Mononuclear cell (primary cell): ENCODE data around the gene SELENOI. TPM values are rescaled to one million over a fixed set of nuclear protein-coding genes. Genes with fewer than 3 reads are reported as not detected.
A peak's percentile ranks its signal among the peaks of the same experiment; 100 is the strongest.
"Not testable (repeated sequence)": the region's sequence is repeated elsewhere in the genome, so short reads cannot be mapped to it uniquely, and the experiment has no call there.

ENCODE experiments used
- H3K27me3 ChIP-seq: 2 replicates; pipeline ENCODE4 v1.6.0; 2011; ENCODE audit warnings: low read length, control low read depth; ENCODE audit not compliant: insufficient read depth
- H3K4me1 ChIP-seq: 2 replicates; pipeline ENCODE4 v1.5.1; 2011; ENCODE audit warnings: mild to moderate bottlenecking, low read length, control low read depth; ENCODE audit not compliant: insufficient read depth
- H3K4me3 ChIP-seq: 2 replicates; pipeline ENCODE4 v1.5.1; 2011; ENCODE audit warnings: mild to moderate bottlenecking, low read length, moderate library complexity
- H3K9me3 ChIP-seq: 2 replicates; pipeline ENCODE4 v1.5.1; 2011; ENCODE audit warnings: low read depth, mild to moderate bottlenecking, control low read depth, low read length
- total RNA-seq: library from RNA; depleted of rRNA; stranded (reverse); fragments of >200 nt; gene quantifications from one replicate; pipeline ENCODE4 v1.2.3, GENCODE V29; 2012

The SELENOI gene
- total RNA-seq, 1 donor = 27.3 TPM

GRCh38 chr2:26337298-26337697 is 8.6 kb upstream of the SELENOI start:
- Histone ChIP-seq H3K4me3 (no peak overlapping the region), H3K9me3 (no peaks in the 10 kb centered on the region), H3K27me3 (no peaks in the 10 kb centered on the region), H3K4me1 (no peaks in the 10 kb centered on the region)

- Histone ChIP-seq H3K27me3 (no peaks in the 10 kb centered on the region), H3K4me3 (no peak overlapping the region), H3K9me3 (no peaks in the 10 kb centered on the region), H3K4me1 (peaks cover 14% of the 10 kb centered on the region)
Observed at GRCh38 chr2:26340831-26341230, 5.1 kb upstream of the SELENOI start.

GRCh38 chr2:26344581-26345282 is 1.2 kb upstream of the SELENOI start:
- Histone ChIP-seq H3K4me1 (peaks cover 28% of the 10 kb centered on the region), H3K9me3 (no peaks in the 10 kb centered on the region), H3K4me3 (peak overlapping the region; percentile 70), H3K27me3 (no peaks in the 10 kb centered on the region)

- Histone ChIP-seq H3K27me3 (no peaks in the 10 kb centered on the region), H3K9me3 (no peaks in the 10 kb centered on the region), H3K4me3 (peak overlapping the region; percentile 70), H3K4me1 (peaks cover 28% of the 10 kb centered on the region)
Observed at GRCh38 chr2:26345283-26345544, 729 bp upstream of the SELENOI start.

GRCh38 chr2:26346454-26347053 is 611 bp downstream of the SELENOI start, which contains the start of gene ADGRF3:
ADGRF3 (minus strand) TSS chr2:26346789; CDS start chr2:26346234, 555 bp downstream.
- Histone ChIP-seq H3K4me1 (peaks cover 28% of the 10 kb centered on the region), H3K4me3 (peak within 1 kb of the TSS; percentile 70), H3K27me3 (no peaks in the 10 kb centered on the region), H3K9me3 (no peaks in the 10 kb centered on the region)

GRCh38 chr2:26347286-26347865 is 1.4 kb downstream of the SELENOI start:
- Histone ChIP-seq H3K9me3 (no peaks in the 10 kb centered on the region), H3K4me1 (peaks cover 28% of the 10 kb centered on the region), H3K27me3 (no peaks in the 10 kb centered on the region), H3K4me3 (peak overlapping the region; percentile 70)

GRCh38 chr2:26349690-26350089 is 3.7 kb downstream of the SELENOI start:
- Histone ChIP-seq H3K4me1 (peaks cover 23% of the 10 kb centered on the region), H3K27me3 (no peaks in the 10 kb centered on the region), H3K9me3 (no peaks in the 10 kb centered on the region), H3K4me3 (no peak overlapping the region)

- Histone ChIP-seq H3K9me3 (no peaks in the 10 kb centered on the region), H3K4me3 (no peak overlapping the region), H3K4me1 (peaks cover 17% of the 10 kb centered on the region), H3K27me3 (no peaks in the 10 kb centered on the region)
Observed at GRCh38 chr2:26351375-26352090, 5.6 kb downstream of the SELENOI start.

- no peaks in the 10 kb centered on the region for H3K27me3 ChIP-seq
- no peaks in the 10 kb centered on the region for H3K9me3 ChIP-seq
- no peak overlapping the region for H3K4me3 ChIP-seq
- peaks cover 3% of the 10 kb centered on the region for H3K4me1 ChIP-seq
Observed at GRCh38 chr2:26352892-26353291, 6.9 kb downstream of the SELENOI start.

- not testable (repeated sequence) for H3K4me3 ChIP-seq, H3K9me3 ChIP-seq, H3K27me3 ChIP-seq, H3K4me1 ChIP-seq
Observed at GRCh38 chr2:26354469-26354868, 8.5 kb downstream of the SELENOI start.

- Histone ChIP-seq H3K27me3 (no peaks in the 10 kb centered on the region), H3K4me1 (peaks cover 3% of the 10 kb centered on the region), H3K4me3 (no peak overlapping the region), H3K9me3 (no peaks in the 10 kb centered on the region)
Observed at GRCh38 chr2:26355038-26355995, 9.4 kb downstream of the SELENOI start.

- H3K4me1 ChIP-seq = peaks cover 3% of the 10 kb centered on the region
- no peak overlapping the region for H3K4me3 ChIP-seq
- H3K27me3 ChIP-seq = no peaks in the 10 kb centered on the region
- no peaks in the 10 kb centered on the region for H3K9me3 ChIP-seq
Observed at GRCh38 chr2:26356111-26356510, 10.2 kb downstream of the SELENOI start.

- H3K27me3 ChIP-seq = no peaks in the 10 kb centered on the region
- no peaks in the 10 kb centered on the region for H3K9me3 ChIP-seq
- H3K4me3 ChIP-seq = no peak overlapping the region
- H3K4me1 ChIP-seq = peaks cover 3% of the 10 kb centered on the region
Observed at GRCh38 chr2:26356771-26357170, 10.8 kb downstream of the SELENOI start.

GRCh38 chr2:26359886-26360473 is 14.0 kb downstream of the SELENOI start:
- no peaks in the 10 kb centered on the region for H3K27me3 ChIP-seq
- H3K4me3 ChIP-seq = no peak overlapping the region
- no peaks in the 10 kb centered on the region for H3K9me3 ChIP-seq
- no peaks in the 10 kb centered on the region for H3K4me1 ChIP-seq
